Mesenchymal stem cell (in vitro differentiated cells and primary cell): ENCODE data around the gene GPX6.

ENCODE experiments used
- DNase-seq: peaks from one replicate; pipeline ENCODE4 v3.0.0-alpha.2; 2013
- H2AFZ ChIP-seq: one replicate; pipeline ENCODE4 v1.6.1; 2013; ENCODE audit warnings: low read depth, mild to moderate bottlenecking, control low read depth, inconsistent platforms, low read length, moderate library complexity
- H2AK5ac ChIP-seq: 2 replicates; pipeline ENCODE4 v1.6.1; 2013; ENCODE audit warnings: low read length, moderate library complexity, mild to moderate bottlenecking, inconsistent platforms; ENCODE audit not compliant: severe bottlenecking
- H2BK120ac ChIP-seq: one replicate; pipeline ENCODE4 v1.6.1; 2013; ENCODE audit warnings: low read depth, mild to moderate bottlenecking, inconsistent platforms, low read length, moderate library complexity
- H2BK12ac ChIP-seq, 2 experiments: one replicate each; pipeline ENCODE4 v1.6.1; 2013; ENCODE audit warnings: inconsistent platforms in 2 of 2, low read length in 2 of 2, mild to moderate bottlenecking in 2 of 2, moderate library complexity in 2 of 2, control low read depth in 1 of 2
- H2BK15ac ChIP-seq: one replicate; pipeline ENCODE4 v1.6.1; 2013; ENCODE audit warnings: mild to moderate bottlenecking, low read depth, inconsistent platforms; ENCODE audit not compliant: poor library complexity, severe bottlenecking
- H2BK5ac ChIP-seq: 2 replicates; pipeline ENCODE4 v1.6.1; 2013; ENCODE audit warnings: low read depth, mild to moderate bottlenecking, low read length, control low read depth, inconsistent platforms; ENCODE audit not compliant: poor library complexity, severe bottlenecking
- H3K14ac ChIP-seq, 2 experiments: one replicate each; pipeline ENCODE4 v1.6.1; 2013; ENCODE audit warnings: inconsistent platforms in 2 of 2, low read length in 2 of 2, control low read depth in 1 of 2, mild to moderate bottlenecking in 1 of 2, moderate library complexity in 1 of 2
- H3K18ac ChIP-seq, 2 experiments: one replicate each; pipeline ENCODE4 v1.6.1; 2013; ENCODE audit warnings: inconsistent platforms in 2 of 2, low read length in 2 of 2, control low read depth in 1 of 2, low read depth in 1 of 2, mild to moderate bottlenecking in 1 of 2
- H3K23ac ChIP-seq, 2 experiments: one replicate each; pipeline ENCODE4 v1.6.1; 2013; ENCODE audit warnings: inconsistent platforms in 2 of 2, low read length in 2 of 2, mild to moderate bottlenecking in 2 of 2, moderate library complexity in 2 of 2, control low read depth in 1 of 2
- H3K27ac ChIP-seq: 2 replicates; pipeline ENCODE4 v1.5.1; 2013; ENCODE audit warnings: mild to moderate bottlenecking, moderate library complexity, low read length, control low read depth, inconsistent platforms; ENCODE audit not compliant: poor library complexity, severe bottlenecking
- H3K27me3 ChIP-seq, 2 experiments: 2 replicates each; pipeline versions ENCODE4 v1.6.1 to v1.7.0; 2013; ENCODE audit warnings: low read length in 2 of 2, mild to moderate bottlenecking in 2 of 2, moderate library complexity in 2 of 2, control low read depth in 1 of 2, inconsistent platforms in 1 of 2; ENCODE audit not compliant: control insufficient read depth in 1 of 2, insufficient read depth in 1 of 2
- H3K36me3 ChIP-seq, 2 experiments: 2 replicates each; pipeline versions ENCODE4 v1.6.1 to v1.7.0; 2013; ENCODE audit warnings: low read length in 2 of 2, control low read depth in 1 of 2, inconsistent platforms in 1 of 2, low read depth in 1 of 2, mild to moderate bottlenecking in 1 of 2; ENCODE audit not compliant: insufficient read depth in 2 of 2, control insufficient read depth in 1 of 2
- H3K4ac ChIP-seq, 2 experiments: one replicate each; pipeline ENCODE4 v1.6.1; 2013; ENCODE audit warnings: inconsistent platforms in 2 of 2, low read length in 2 of 2, mild to moderate bottlenecking in 2 of 2, moderate library complexity in 2 of 2, control low read depth in 1 of 2, low read depth in 1 of 2
- H3K4me1 ChIP-seq: 2 replicates; pipeline ENCODE4 v1.6.1; 2013; ENCODE audit warnings: low read depth, low read length, control low read depth; ENCODE audit not compliant: control insufficient read depth, insufficient read depth
- H3K4me2 ChIP-seq: 2 replicates; pipeline ENCODE4 v1.6.1; 2013; ENCODE audit warnings: low read length, mild to moderate bottlenecking, inconsistent platforms; ENCODE audit not compliant: poor library complexity, severe bottlenecking
- H3K4me3 ChIP-seq, 2 experiments: 2 replicates each; pipeline versions ENCODE4 v1.5.1 to v1.7.0; 2013; ENCODE audit warnings: low read length in 2 of 2, mild to moderate bottlenecking in 2 of 2, control low read depth in 1 of 2, low read depth in 1 of 2; ENCODE audit not compliant: insufficient read depth in 1 of 2
- H3K79me1 ChIP-seq: replicated peaks from 2 replicates; pipeline ENCODE4 v1.6.1; 2013; ENCODE audit warnings: mild to moderate bottlenecking, control low read depth, low read length, inconsistent platforms; ENCODE audit not compliant: poor library complexity, severe bottlenecking
- H3K9ac ChIP-seq: 2 replicates; pipeline ENCODE4 v1.7.0; 2013; ENCODE audit warnings: mild to moderate bottlenecking, low read length, moderate library complexity
- H3K9me3 ChIP-seq: 2 replicates; pipeline ENCODE4 v1.7.0; 2013; ENCODE audit warnings: mild to moderate bottlenecking, low read length; ENCODE audit not compliant: control insufficient read depth
- H4K8ac ChIP-seq: one replicate; pipeline ENCODE4 v1.6.1; 2013; ENCODE audit warnings: inconsistent platforms, mild to moderate bottlenecking, low read length, moderate library complexity
- H4K91ac ChIP-seq: one replicate; pipeline ENCODE4 v1.6.1; 2013; ENCODE audit warnings: mild to moderate bottlenecking, low read length, inconsistent platforms
- WGBS: methylation state at CpG from one replicate; pipeline ENCODE4 v1.1.7; 2013; ENCODE audit warnings: mixed read lengths; 5-methylcytosine and 5-hydroxymethylcytosine counted together

Gene GPX6

DNA sequence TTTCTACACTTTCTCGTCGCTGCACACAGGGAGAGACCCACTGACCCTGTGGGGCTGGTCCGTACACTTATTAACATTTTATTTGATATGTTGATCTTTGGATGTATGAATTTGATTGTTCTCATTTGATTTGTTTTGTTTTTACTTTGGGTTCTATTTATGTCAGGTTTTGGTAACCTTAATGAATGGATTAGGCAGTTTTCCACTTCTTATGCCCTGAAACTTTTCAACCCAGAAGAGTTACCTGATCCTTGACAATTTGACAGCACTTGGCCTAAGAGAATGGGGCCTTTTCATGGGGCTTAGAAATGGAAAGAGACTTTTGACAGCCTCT is 23.6 kb downstream of the GPX6 start:
- Histone ChIP-seq H3K79me1 (no peaks in the 10 kb centered on the region), H2AK5ac (no peak overlapping the region), H3K36me3 (no peaks in the 10 kb centered on the region), H2BK12ac (no peak overlapping the region), H2BK120ac (no peak overlapping the region), H3K4me3 (no peak overlapping the region), H3K9me3 (no peaks in the 10 kb centered on the region), H4K91ac (no peak overlapping the region), H3K23ac (no peak overlapping the region), H3K4ac (no peak overlapping the region), H2BK5ac (no peak overlapping the region), H4K8ac (no peak overlapping the region), H3K9ac (no peak overlapping the region), H3K18ac (no peak overlapping the region), H2AFZ (no peak overlapping the region), H3K4me1 (no peaks in the 10 kb centered on the region), H2BK15ac (no peak overlapping the region), H3K27ac (no peak overlapping the region), H3K14ac (no peak overlapping the region), H3K4me2 (no peak overlapping the region), H3K27me3 (peaks cover 0 to 1% of the 10 kb centered on the region in 2 experiments)
- no peak for DNase-seq
- WGBS = 75% methylated on average over 3 of the region's 3 CpGs

DNA sequence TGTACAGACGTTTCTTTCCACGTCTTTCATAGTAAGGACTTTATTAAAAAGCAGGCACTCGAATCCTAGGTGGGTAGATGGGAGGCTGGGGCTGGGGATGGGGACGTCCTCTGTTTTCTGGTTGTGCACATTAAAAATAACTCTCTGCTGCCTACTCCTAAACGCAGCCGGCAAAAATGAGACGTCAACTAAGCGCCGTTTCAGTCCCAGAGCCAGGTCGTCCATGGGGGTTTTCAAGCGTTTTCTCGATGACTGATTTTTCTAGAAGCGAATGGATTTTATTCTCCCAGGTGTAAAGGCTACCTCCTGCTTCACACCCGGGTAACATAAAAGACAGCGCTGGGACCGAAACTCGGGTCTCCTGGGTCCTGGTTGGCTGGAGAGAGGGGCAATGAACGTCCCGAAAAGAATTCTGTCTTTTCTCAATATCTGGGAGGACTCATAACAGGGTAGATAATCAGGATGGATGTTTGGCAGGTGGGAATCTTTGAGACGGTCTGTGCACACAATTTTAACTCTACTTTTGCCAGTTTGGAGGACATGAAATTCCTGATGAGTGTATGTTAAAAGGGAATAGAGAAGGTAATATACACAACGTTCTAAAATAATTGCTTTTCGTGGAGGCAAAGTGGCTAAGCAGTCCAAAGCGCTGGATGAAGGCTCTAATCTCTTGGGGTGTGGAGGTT is 25.2 kb downstream of the GPX6 start:
- H2AK5ac ChIP-seq = no peak overlapping the region
- H3K4me2 ChIP-seq = peak overlapping the region; percentile 66
- H3K4me1 ChIP-seq = no peaks in the 10 kb centered on the region
- H4K91ac ChIP-seq = no peak overlapping the region
- peak overlapping the region; percentile 59 for H3K27ac ChIP-seq
- no peak overlapping the region for H3K18ac ChIP-seq
- no peak overlapping the region for H3K4ac ChIP-seq
- H3K23ac ChIP-seq = no peak overlapping the region
- H2BK120ac ChIP-seq = no peak overlapping the region
- no peak overlapping the region for H3K14ac ChIP-seq
- no peaks in the 10 kb centered on the region for H3K79me1 ChIP-seq
- H3K9me3 ChIP-seq = no peaks in the 10 kb centered on the region
- no peaks in the 10 kb centered on the region for H3K36me3 ChIP-seq
- H4K8ac ChIP-seq = no peak overlapping the region
- H2BK12ac ChIP-seq = no peak overlapping the region
- H3K4me3 ChIP-seq = peak overlapping the region; percentile 68 to 83
- DNase-seq = no peak
- H3K9ac ChIP-seq = peak overlapping the region; percentile 90
- peaks cover 0 to 5% of the 10 kb centered on the region in 2 experiments for H3K27me3 ChIP-seq
- no peak overlapping the region for H2BK15ac ChIP-seq
- WGBS = 18% methylated on average over 20 of the region's 23 CpGs
- no peak overlapping the region for H2BK5ac ChIP-seq
- H2AFZ ChIP-seq = peak overlapping the region; percentile 72

DNA sequence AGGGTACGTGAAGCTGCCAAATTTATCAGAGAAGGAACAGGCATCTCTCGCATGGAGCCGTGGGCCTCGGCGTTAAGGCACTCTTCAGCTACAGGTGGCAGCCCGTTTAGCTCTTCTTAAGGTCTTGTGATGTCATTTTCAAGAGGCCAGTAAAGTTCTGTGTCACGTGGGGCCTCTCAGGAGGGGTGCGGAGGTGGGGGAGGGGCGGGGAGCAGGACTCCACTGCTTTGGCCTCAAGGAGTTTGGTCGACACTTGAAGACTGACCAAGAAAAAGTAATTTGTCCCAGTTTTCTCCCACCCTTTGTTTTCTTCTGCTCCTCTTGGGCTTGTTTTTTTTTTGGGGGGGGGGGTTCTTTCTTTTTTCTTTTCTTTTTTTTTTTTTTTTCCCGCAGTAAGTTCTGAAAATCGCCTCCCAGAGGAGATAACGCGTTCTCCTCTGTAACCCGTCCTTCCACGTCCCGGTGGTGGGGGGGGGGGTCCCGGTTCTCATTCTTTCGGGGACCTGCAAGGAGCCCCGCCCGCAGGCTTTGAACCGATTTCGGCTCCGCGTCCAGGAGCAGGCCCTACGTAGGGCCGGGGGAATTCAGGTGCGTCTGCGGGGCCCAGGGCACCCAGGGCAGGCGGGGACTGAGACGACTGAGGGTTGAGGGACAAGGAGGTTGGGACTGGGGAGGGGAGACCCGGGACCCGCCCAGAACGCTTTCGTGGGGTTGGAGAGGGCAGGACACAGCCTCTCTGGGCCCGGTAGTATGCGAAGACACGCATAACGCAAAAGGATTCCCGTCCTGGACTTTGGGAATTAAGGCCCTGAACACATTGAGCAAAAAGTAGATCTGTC is 26.0 kb downstream of the GPX6 start:
- Histone ChIP-seq H3K4me2 (peak overlapping the region; percentile 72), H3K9me3 (no peaks in the 10 kb centered on the region), H3K36me3 (no peaks in the 10 kb centered on the region), H2AFZ (peak overlapping the region; percentile 72), H2BK120ac (no peak overlapping the region), H2BK12ac (peak overlapping the region in 1 of 2 experiments; percentile 54), H2BK15ac (peak overlapping the region; percentile 44), H4K8ac (peak overlapping the region; percentile 89), H3K18ac (peak overlapping the region; percentile 28 to 44), H3K4me1 (no peaks in the 10 kb centered on the region), H3K4me3 (peak overlapping the region; percentile 68 to 83), H3K27ac (peak overlapping the region; percentile 59), H2AK5ac (no peak overlapping the region), H3K79me1 (no peaks in the 10 kb centered on the region), H2BK5ac (no peak overlapping the region), H3K4ac (no peak overlapping the region), H4K91ac (peak overlapping the region; percentile 43), H3K27me3 (peaks cover 0 to 5% of the 10 kb centered on the region in 2 experiments), H3K9ac (peak overlapping the region; percentile 90), H3K14ac (no peak overlapping the region), H3K23ac (no peak overlapping the region)
- WGBS = under 1% methylated on average over 36 of the region's 40 CpGs
- peak; percentile 79 for DNase-seq

DNA sequence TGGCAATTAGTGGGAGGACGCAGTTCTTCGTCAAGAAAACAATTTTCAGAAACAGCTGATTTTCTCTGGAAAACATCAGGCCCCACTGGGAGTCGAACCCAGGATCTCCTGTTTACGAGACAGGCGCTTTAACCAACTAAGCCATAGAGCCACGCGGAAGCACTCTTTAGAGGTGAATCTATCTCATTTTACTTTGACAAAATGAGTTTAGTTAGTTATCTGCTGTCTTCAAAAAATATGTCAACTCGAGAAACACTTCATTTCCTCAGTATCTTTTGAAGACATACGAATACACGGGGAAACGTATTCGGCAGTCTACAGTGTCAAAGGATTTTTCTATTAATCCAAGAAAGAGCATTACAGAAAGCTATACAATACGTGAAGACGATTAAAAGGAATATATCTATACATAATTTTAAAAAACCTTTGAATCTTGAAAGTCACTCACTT is 26.7 kb downstream of the GPX6 start:
- WGBS = 5% methylated on average over 6 of the region's 14 CpGs
- Histone ChIP-seq H3K4me3 (peak overlapping the region; percentile 54 to 83), H4K8ac (no peak overlapping the region)

More for the DNA sequence above, 26.7 kb downstream of the GPX6 start:
- H2BK15ac ChIP-seq = no peak overlapping the region
- H3K4me2 ChIP-seq = peak overlapping the region; percentile 72
- H2BK12ac ChIP-seq = no peak overlapping the region
- H3K14ac ChIP-seq = no peak overlapping the region
- no peak overlapping the region for H2AFZ ChIP-seq
- H3K4me1 ChIP-seq = no peaks in the 10 kb centered on the region
- H3K9ac ChIP-seq = peak overlapping the region; percentile 90
- H4K91ac ChIP-seq = no peak overlapping the region
- H3K27ac ChIP-seq = peak overlapping the region; percentile 11
- no peaks in the 10 kb centered on the region for H3K79me1 ChIP-seq
- H2BK120ac ChIP-seq = no peak overlapping the region
- peaks cover 0 to 5% of the 10 kb centered on the region in 2 experiments for H3K27me3 ChIP-seq
- H3K18ac ChIP-seq = no peak overlapping the region
- DNase-seq = peak; percentile 75
- H2BK5ac ChIP-seq = no peak overlapping the region
- no peak overlapping the region for H2AK5ac ChIP-seq
- H3K23ac ChIP-seq = no peak overlapping the region
- H3K9me3 ChIP-seq = no peaks in the 10 kb centered on the region
- H3K4ac ChIP-seq = no peak overlapping the region
- H3K36me3 ChIP-seq = no peaks in the 10 kb centered on the region
